B cell (primary cell): ENCODE results near the gene SLC17A8. TPM values are rescaled to one million over a fixed set of nuclear protein-coding genes. Genes with fewer than 3 reads are reported as not detected.

Experiments used
- ATAC-seq: fragments of 200-7000 bp; cut with Tn5 transposase; one replicate; pipeline ENCODE4 v1.10.0; 2021; ENCODE audit warnings: low read depth, mild to moderate bottlenecking, moderate number of reproducible peaks, moderate library complexity
- CTCF ChIA-PET: fragments of 350-600 bp; sonication (Branson Sonifier 250); formaldehyde crosslinking; loops from one replicate; lab custom pipeline; 2021; ENCODE audit warnings: antibody characterized with exemption, inconsistent platforms; lab: Charles Lee
- POLR2A ChIA-PET: fragments of 350-600 bp; sonication (Branson Sonifier 250); formaldehyde crosslinking; loops from one replicate; lab custom pipeline; 2021; ENCODE audit warnings: antibody characterized with exemption; lab: Charles Lee
- DNase-seq: peaks from one replicate; pipeline ENCODE4 v3.0.0; 2013
- H2AFZ ChIP-seq: 2 replicates; pipeline ENCODE4 v1.6.1; 2012; ENCODE audit warnings: mild to moderate bottlenecking, low read depth, low read length; ENCODE audit not compliant: insufficient read depth, poor library complexity, severe bottlenecking
- H3K27ac ChIP-seq, 2 donors: 1 replicate in 1 of 2; 2 replicates in 1 of 2; pipeline ENCODE4 v1.5.1; 2012 to 2013; ENCODE audit warnings: low read length in 2 of 2, mild to moderate bottlenecking in 2 of 2, moderate library complexity in 1 of 2
- H3K27me3 ChIP-seq, 4 experiments: fragments of 200-600 bp in 1 of 4; sonication (generic) in 1 of 4; replicated peaks in 1 of 4; 1 replicate in 2 of 4; 2 replicates in 2 of 4; pipeline versions ENCODE4 v1.6.1 to v1.7.0; 2013 to 2016; ENCODE audit warnings: low read length in 3 of 4, mild to moderate bottlenecking in 2 of 4, mixed read lengths in 1 of 4, moderate library complexity in 1 of 4; ENCODE audit not compliant: insufficient read depth in 4 of 4, control insufficient read depth in 3 of 4; ENCODE audit errors: control extremely low read depth in 1 of 4
- H3K36me3 ChIP-seq, 2 experiments: replicated peaks in 1 of 2; 1 replicate in 1 of 2; 2 replicates in 1 of 2; pipeline versions ENCODE4 v1.6.1 to v1.7.1; 2013; ENCODE audit warnings: low read length in 1 of 2; ENCODE audit not compliant: insufficient read depth in 2 of 2, control insufficient read depth in 1 of 2; ENCODE audit errors: control extremely low read depth in 1 of 2, extremely low read depth in 1 of 2
- H3K4me1 ChIP-seq, 2 donors: fragments of 200-600 bp in 1 of 2; sonication (generic) in 1 of 2; 1 replicate in 1 of 2; 2 replicates in 1 of 2; pipeline versions ENCODE4 v1.5.1 to v1.6.1; 2013 to 2017; ENCODE audit warnings: low read length in 2 of 2; ENCODE audit not compliant: control insufficient read depth in 2 of 2, insufficient read depth in 2 of 2
- H3K4me2 ChIP-seq: replicated peaks from 2 replicates; pipeline ENCODE3; 2012; ENCODE audit warnings: mild to moderate bottlenecking, low read depth, low read length; ENCODE audit not compliant: poor library complexity, severe bottlenecking
- H3K4me3 ChIP-seq, 5 experiments: fragments of 200-600 bp in 1 of 5; sonication (generic) in 1 of 5; 1 replicate in 3 of 5; 2 replicates in 2 of 5; pipeline versions ENCODE4 v1.5.1 to v1.7.0; 2011 to 2016; ENCODE audit warnings: low read length in 4 of 5, mild to moderate bottlenecking in 4 of 5, low read depth in 2 of 5, control low read depth in 1 of 5, moderate library complexity in 1 of 5; ENCODE audit not compliant: insufficient read depth in 1 of 5; ENCODE audit errors: control extremely low read depth in 1 of 5, extremely low read depth in 1 of 5
- H3K79me2 ChIP-seq: fragments of 200-600 bp; sonication (generic); one replicate; pipeline ENCODE4 v1.6.0; 2016; ENCODE audit warnings: low read length; ENCODE audit not compliant: control insufficient read depth, insufficient read depth
- H3K9ac ChIP-seq: fragments of 200-600 bp; sonication (generic); 2 replicates; pipeline ENCODE4 v1.6.1; 2017; ENCODE audit warnings: mild to moderate bottlenecking, low read length, moderate library complexity
- H3K9me3 ChIP-seq, 3 donors: one replicate each; pipeline versions ENCODE4 v1.6.1 to v1.7.1; 2013; ENCODE audit warnings: low read length in 2 of 3; ENCODE audit not compliant: control insufficient read depth in 2 of 3, insufficient read depth in 1 of 3; ENCODE audit errors: control extremely low read depth in 1 of 3
- H4K20me1 ChIP-seq: 2 replicates; pipeline ENCODE4 v1.6.0; 2012; ENCODE audit warnings: mild to moderate bottlenecking, low read length; ENCODE audit not compliant: insufficient read depth, control insufficient read depth, poor library complexity, severe bottlenecking
- H3K27ac Mint-ChIP-seq: one replicate; pipeline ENCODE4 v1.8.0; 2021; ENCODE audit warnings: mixed read lengths
- H3K27me3 Mint-ChIP-seq: one replicate; pipeline ENCODE4 v1.8.0; 2021; ENCODE audit warnings: mixed read lengths
- H3K4me1 Mint-ChIP-seq: one replicate; pipeline ENCODE4 v1.8.0; 2021; ENCODE audit warnings: mixed read lengths
- H3K4me3 Mint-ChIP-seq: one replicate; pipeline ENCODE4 v1.8.0; 2021; ENCODE audit warnings: mixed read lengths
- H3K9me3 Mint-ChIP-seq: one replicate; pipeline ENCODE4 v1.8.0; 2022; ENCODE audit warnings: mixed read lengths; ENCODE audit not compliant: insufficient read depth
- CTCF ChIP-seq: fragments of 200-600 bp; IDR thresholded peaks from one replicate; pipeline ENCODE4 v1.8.0; 2022; ENCODE audit warnings: antibody characterized with exemption, mild to moderate bottlenecking
- EZH2 ChIP-seq: IDR thresholded peaks from 2 replicates; pipeline ENCODE4 v1.6.1; 2012; ENCODE audit warnings: borderline replicate concordance, low read depth, mild to moderate bottlenecking, moderate library complexity, low read length; ENCODE audit not compliant: insufficient read depth, poor library complexity, severe bottlenecking
- WGBS: methylation state at CpG from one replicate; pipeline ENCODE4 v1.1.5; 2013; ENCODE audit warnings: missing lambda C conversion rate; ENCODE audit not compliant: insufficient coverage; 5-methylcytosine and 5-hydroxymethylcytosine counted together
- intact Hi-C: fragments of 100-400 bp; cut with micrococcal nuclease; formaldehyde crosslinking; loops from one replicate; pipeline ENCODE4 v1.10.0; 2022
- polyA plus RNA-seq: library from polyadenylated mRNA; depleted of rRNA; stranded (reverse); fragments of >200 nt; gene quantifications from 2 replicates; pipeline ENCODE4 v1.2.3, GENCODE V29; 2012
- total RNA-seq, 2 donors: library from RNA; stranded (reverse); fragments of 120-200 nt in 1 of 2; gene quantifications; 1 replicate in 1 of 2; 2 replicates in 1 of 2; pipeline versions ENCODE4 v1.2.3 to v1.2.4, GENCODE V29; 2013 to 2022

The SLC17A8 gene
- total and polyA plus RNA-seq, 2 donors (not counting 1 experiment from before 2014, with no cell fraction given) = not detected

DNA sequence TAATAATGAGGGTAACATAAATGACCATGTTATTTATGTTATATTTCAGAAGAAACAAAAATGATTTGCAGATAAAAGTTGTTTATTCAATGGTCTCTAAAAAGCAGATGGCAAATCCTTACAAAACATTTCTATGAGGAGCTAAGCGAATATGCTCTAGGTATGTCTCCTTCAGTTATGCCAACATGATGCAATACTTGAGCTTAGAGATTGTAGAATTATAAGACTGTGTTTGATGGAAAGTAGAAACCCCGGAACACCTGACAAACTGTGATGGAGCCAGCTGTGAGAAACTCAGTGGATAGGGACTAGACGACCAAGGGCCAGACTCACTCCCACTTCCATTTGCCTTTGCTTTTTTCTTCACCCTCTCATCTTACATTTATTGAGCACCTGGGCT is 99.0 kb downstream of the SLC17A8 start:
- no peaks in the 10 kb centered on the region for H3K79me2 ChIP-seq
- Mint-ChIP-seq H3K27me3 (no peaks in the 10 kb centered on the region), H3K9me3 (no peaks in the 10 kb centered on the region), H3K4me3 (no peak overlapping the region), H3K27ac (no peak overlapping the region), H3K4me1 (no peaks in the 10 kb centered on the region)
- no peaks in the 10 kb centered on the region for H3K27me3 ChIP-seq
- ChIA-PET CTCF (no interaction called here), POLR2A (no interaction called here)
- no peaks in the 10 kb centered on the region for H3K4me1 ChIP-seq
- H2AFZ ChIP-seq = no peak overlapping the region
- no peak overlapping the region for H3K4me3 ChIP-seq
- H3K4me2 ChIP-seq = no peak overlapping the region
- H3K9ac ChIP-seq = no peak overlapping the region
- no peaks in the 10 kb centered on the region for H4K20me1 ChIP-seq
- no peak for DNase-seq
- ATAC-seq = no peak
- TF ChIP-seq CTCF (no peak), EZH2 (no peak)
- H3K27ac ChIP-seq = no peak overlapping the region
- intact Hi-C loops = no loop called here
- no peaks in the 10 kb centered on the region for H3K36me3 ChIP-seq
- WGBS = 89% methylated on average over 1 of the region's 3 CpGs
- no peaks in the 10 kb centered on the region for H3K9me3 ChIP-seq

DNA sequence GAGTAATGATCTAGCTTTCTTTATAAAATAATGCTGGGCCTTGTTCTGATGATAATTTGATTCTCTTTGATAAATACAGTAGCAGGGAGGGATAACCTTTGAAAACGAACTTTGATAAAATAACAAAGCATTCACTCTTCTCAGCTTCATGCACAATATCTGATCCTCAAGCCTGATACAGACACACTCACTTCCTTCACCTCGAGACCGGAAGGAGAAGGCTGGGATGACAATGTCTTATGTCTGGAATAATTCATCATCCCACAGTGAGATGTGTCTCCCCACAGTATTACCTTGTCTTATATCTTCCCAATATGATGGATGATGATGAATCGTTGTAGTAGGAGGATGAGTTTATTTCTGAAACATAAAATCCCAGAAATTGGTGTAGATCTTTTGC is 101.3 kb downstream of the SLC17A8 start:
- H3K4me3 Mint-ChIP-seq = no peak overlapping the region
- H3K27ac Mint-ChIP-seq = no peak overlapping the region
- Histone ChIP-seq H2AFZ (no peak overlapping the region), H3K36me3 (no peaks in the 10 kb centered on the region), H3K4me2 (no peak overlapping the region), H3K79me2 (no peaks in the 10 kb centered on the region), H3K4me1 (no peaks in the 10 kb centered on the region), H3K9ac (no peak overlapping the region), H3K9me3 (no peaks in the 10 kb centered on the region), H4K20me1 (no peaks in the 10 kb centered on the region), H3K4me3 (no peak overlapping the region), H3K27ac (no peak overlapping the region), H3K27me3 (no peaks in the 10 kb centered on the region)
- DNase-seq (no peak), ATAC-seq (no peak)
- intact Hi-C loops = no loop called here
- no peak for TF ChIP-seq EZH2
- TF ChIP-seq CTCF = no peak
- ChIA-PET POLR2A (no interaction called here), CTCF (no interaction called here)
- no peaks in the 10 kb centered on the region for H3K4me1 Mint-ChIP-seq
- H3K9me3 Mint-ChIP-seq = no peaks in the 10 kb centered on the region
- WGBS = 60% methylated on average over 1 of the region's 4 CpGs
- H3K27me3 Mint-ChIP-seq = no peaks in the 10 kb centered on the region
